ENCODE results near the gene ABI3BP. TPM values are rescaled to one million over a fixed set of nuclear protein-coding genes. Genes with fewer than 3 reads are reported as not detected.
A peak's percentile ranks its signal among the peaks of the same experiment; 100 is the strongest.

ABI3BP gene
- total RNA-seq, 1 experiment from 2014 or later: 0.74 TPM

GRCh38 chr3:100777271-100777670 is 215.9 kb downstream of the ABI3BP start:
- Mint-ChIP-seq H3K36me3 (0 out of 2 replicates have a peak, but pooled peaks cover 3% of the 10 kb centered on the region), H3K9me3 (peaks cover 5% of the 10 kb centered on the region; the same call in 1 of the 2 replicates), H3K4me1 (peaks cover 4% of the 10 kb centered on the region; the same call in 1 of the 2 replicates), H3K27me3 (ENCODE audit: low read depth) (no peaks in the 10 kb centered on the region; the same call in 1 of the 2 replicates), H3K27ac (no peak overlapping the region), H3K4me3 (no peak overlapping the region)
- ATAC-seq (no peak), DNase-seq (ENCODE audit: low spot score) (no peak)
- POLR2A ChIA-PET: no interaction called here
- CTCF ChIA-PET: interaction anchor here (0.5 to 2.1 kb wide), 17 partner anchors 9 to 1572 kb away, joined by 3 to 12 read pairs (median 4); no protein-coding TSS in a partner anchor
- TF ChIP-seq MYBL2 (CRISPR knock-in tag; IDR thresholded peaks at IDR 0.05) (no peak), GRHL2 (CRISPR knock-in tag; IDR thresholded peaks at IDR 0.05; ENCODE audit: insufficient replicate concordance, severe bottlenecking) (no peak), ZNF232 (CRISPR knock-in tag; IDR thresholded peaks at IDR 0.05) (no peak), OVOL2 (CRISPR knock-in tag; IDR thresholded peaks at IDR 0.05; ENCODE audit: borderline replicate concordance) (no peak), AR (CRISPR knock-in tag; IDR thresholded peaks at IDR 0.05) (no peak), ZNF263 (CRISPR knock-in tag; IDR thresholded peaks at IDR 0.05; ENCODE audit: low read depth) (no peak), ZNF317 (CRISPR knock-in tag; IDR thresholded peaks at IDR 0.05; ENCODE audit: borderline replicate concordance, low read depth) (no peak), ZNF416 (CRISPR knock-in tag; IDR thresholded peaks at IDR 0.05) (no peak), NFATC4 (CRISPR knock-in tag; IDR thresholded peaks at IDR 0.05) (no peak), FOXP1 (CRISPR knock-in tag; IDR thresholded peaks at IDR 0.05; ENCODE audit: borderline replicate concordance) (no peak), ATF1 (CRISPR knock-in tag; IDR thresholded peaks at IDR 0.05) (no peak), FOXK1 (CRISPR knock-in tag; IDR thresholded peaks at IDR 0.05) (no peak), ZBTB21 (CRISPR knock-in tag; IDR thresholded peaks at IDR 0.05; ENCODE audit: borderline replicate concordance) (no peak), FOXJ3 (CRISPR knock-in tag; IDR thresholded peaks at IDR 0.05; ENCODE audit: borderline replicate concordance) (no peak), IRF1 (CRISPR knock-in tag; IDR thresholded peaks at IDR 0.05) (no peak)

- ATAC-seq (peak; percentile 93), DNase-seq (ENCODE audit: low spot score) (peak; percentile 54)
- H3K27me3 Mint-ChIP-seq (ENCODE audit: low read depth): no peaks in the 10 kb centered on the region
- H3K4me3 Mint-ChIP-seq: no peak overlapping the region
- POLR2A ChIA-PET: no interaction called here
- H3K4me1 Mint-ChIP-seq: peaks cover 4% of the 10 kb centered on the region; the same call in 1 of the 2 replicates
- H3K36me3 Mint-ChIP-seq: 0 out of 2 replicates have a peak, but pooled peaks cover 3% of the 10 kb centered on the region
- H3K27ac Mint-ChIP-seq: no peak overlapping the region
- TF ChIP-seq ZBTB43 (CRISPR knock-in tag; IDR thresholded peaks at IDR 0.05) (no peak), ZNF121 (CRISPR knock-in tag; IDR thresholded peaks at IDR 0.05) (no peak), SMAD3 (CRISPR knock-in tag; IDR thresholded peaks at IDR 0.05; ENCODE audit: borderline replicate concordance) (no peak)
- CTCF ChIA-PET: interaction anchor here (0.5 to 2.1 kb wide), 19 partner anchors 8 to 1571 kb away, joined by 3 to 12 read pairs (median 3); no protein-coding TSS in a partner anchor
- peaks cover 5% of the 10 kb centered on the region; the same call in 1 of the 2 replicates for H3K9me3 Mint-ChIP-seq
These were observed 216.5 kb downstream of the ABI3BP start for GRCh38 chr3:100776746-100777145.
